Measurements from ENCODE around the gene MAP3K8.

Gene MAP3K8

DNA sequence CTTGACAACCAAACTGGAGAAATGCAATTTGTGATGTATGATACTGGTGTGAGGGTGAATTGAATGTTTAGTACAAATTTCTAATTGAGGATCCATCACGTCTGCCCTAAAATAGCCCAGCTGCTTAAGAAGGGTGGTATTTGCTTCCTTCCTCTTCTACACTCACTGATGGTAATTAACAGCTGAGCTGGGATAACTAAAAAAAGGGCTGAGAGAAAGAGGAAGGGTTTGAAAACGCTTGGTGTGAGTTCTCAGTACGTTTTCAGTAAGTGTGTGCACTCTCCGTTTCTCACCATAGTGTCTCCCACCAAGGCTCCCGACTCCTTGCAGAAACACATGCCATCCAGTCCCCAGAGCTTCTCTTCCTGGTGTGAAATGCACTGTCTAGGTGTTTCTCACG is 54.3 kb downstream of the MAP3K8 start:
- no peak for DNase-seq (ENCODE audit: extremely low read depth in 1 of 2, low read depth in 1 of 2)

DNA sequence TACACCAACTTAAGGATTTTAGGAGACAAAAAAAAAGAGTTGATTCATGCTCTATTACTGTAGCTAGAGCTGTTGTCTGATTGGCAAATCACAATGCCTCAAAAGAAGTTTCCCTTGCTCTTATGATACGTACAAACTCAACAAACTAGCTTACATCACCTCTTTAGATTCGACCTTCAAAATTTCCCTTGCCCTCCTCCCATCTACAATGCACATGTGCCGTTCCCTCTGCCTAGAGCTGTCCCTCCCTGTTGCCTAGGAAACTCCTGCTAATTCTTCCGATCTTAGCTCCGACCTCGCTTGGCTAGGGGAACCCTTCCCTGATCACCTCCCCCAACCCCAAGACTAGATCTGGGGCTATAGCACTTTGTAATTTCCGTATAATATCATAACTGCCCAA is 55.4 kb downstream of the MAP3K8 start:
- DNase-seq (ENCODE audit: extremely low read depth in 1 of 2, low read depth in 1 of 2): no peak

- no peak for DNase-seq (ENCODE audit: extremely low read depth in 1 of 2, low read depth in 1 of 2)
Observed at GRCh38 chr10:30490289-30491000, 56.5 kb downstream of the MAP3K8 start.

- no peak for DNase-seq (ENCODE audit: extremely low read depth in 1 of 2, low read depth in 1 of 2)
Observed at GRCh38 chr10:30491204-30491915, 57.4 kb downstream of the MAP3K8 start.

GRCh38 chr10:30491916-30492515 is 58.0 kb downstream of the MAP3K8 start:
- DNase-seq (ENCODE audit: extremely low read depth in 1 of 2, low read depth in 1 of 2): no peak

DNA sequence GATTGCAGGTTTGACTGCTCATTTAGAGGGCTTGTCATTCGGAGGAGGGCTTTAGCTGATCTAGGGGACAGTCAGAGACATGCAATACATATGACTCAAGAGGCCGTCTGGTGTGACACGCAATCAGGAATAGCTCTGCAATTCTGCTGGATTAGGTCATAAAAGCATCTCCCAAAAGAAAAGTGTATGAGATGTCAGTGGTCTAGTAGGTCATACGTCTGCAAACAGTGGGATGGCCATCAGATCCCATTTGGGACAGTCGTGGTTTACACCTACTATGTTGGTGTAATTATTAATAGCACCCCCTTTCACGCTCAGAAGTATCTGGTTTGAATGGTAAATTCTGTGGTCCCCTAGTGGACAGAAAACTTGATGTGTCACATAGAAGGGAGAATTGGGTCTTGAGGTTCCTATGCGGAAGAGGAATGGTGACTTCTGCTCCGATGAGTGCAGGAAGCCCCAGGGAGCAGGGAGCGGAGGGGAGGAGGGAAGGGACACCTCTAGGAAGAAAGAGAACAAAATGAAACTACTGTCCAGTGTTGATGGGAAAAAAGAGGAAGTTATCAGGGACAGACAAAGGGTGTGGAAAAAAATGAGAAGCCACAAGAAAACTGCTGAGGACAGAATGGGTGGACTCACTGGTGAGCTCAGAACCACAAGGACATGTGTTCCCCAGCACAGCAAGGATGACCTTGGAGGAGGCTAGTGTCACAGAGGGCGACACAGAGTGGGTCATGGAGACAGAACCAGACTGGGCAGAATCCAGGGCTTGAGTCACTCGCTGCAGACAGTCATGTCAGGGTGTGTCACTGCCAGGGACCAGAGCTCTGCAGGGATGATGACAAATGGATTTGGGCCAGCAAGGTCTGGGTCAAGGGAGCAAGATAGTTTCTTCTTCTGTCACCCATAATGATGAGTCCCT is 59.9 kb downstream of the MAP3K8 start:
- no peak for DNase-seq (ENCODE audit: extremely low read depth in 1 of 2, low read depth in 1 of 2)

DNA sequence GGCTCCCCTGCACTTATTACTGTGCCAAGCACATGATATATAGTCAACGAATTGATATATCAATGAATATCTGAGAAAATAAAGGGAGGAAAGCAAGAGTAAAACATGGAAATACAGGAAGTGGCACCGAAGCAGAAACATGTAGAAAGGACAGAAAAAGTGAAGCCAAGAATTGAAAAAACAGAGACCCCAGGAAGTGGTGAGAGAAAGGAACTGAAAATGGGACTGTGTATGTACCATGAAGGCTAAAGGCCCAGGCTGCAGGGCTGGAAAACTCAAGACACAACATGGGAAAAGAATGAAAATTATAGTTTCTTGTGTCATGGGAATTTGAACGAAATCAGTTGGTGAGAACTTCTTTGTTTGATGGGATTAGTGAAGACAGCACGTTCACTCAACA is 60.6 kb downstream of the MAP3K8 start:
- no peak for DNase-seq (ENCODE audit: extremely low read depth in 1 of 2, low read depth in 1 of 2)

DNA sequence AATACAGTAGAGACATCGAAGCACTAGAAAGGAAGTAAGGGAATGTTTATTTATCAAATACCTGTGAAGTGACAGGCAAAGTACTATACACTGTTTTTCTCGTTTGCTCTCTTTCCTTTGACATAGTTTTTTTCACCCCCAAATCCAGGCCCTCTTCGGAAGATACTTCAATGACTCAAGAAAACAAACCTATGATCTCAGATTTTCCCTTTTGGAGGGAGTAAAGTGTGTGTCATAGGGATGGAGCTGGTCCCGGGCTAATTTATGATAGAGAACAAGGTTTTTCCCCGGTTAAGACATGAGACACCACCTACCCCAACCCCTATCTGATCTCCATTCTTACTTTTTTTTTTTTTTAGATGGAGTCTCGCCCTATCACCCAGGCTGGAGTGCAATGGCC is 61.7 kb downstream of the MAP3K8 start:
- DNase-seq (ENCODE audit: extremely low read depth in 1 of 2, low read depth in 1 of 2): no peak

DNA sequence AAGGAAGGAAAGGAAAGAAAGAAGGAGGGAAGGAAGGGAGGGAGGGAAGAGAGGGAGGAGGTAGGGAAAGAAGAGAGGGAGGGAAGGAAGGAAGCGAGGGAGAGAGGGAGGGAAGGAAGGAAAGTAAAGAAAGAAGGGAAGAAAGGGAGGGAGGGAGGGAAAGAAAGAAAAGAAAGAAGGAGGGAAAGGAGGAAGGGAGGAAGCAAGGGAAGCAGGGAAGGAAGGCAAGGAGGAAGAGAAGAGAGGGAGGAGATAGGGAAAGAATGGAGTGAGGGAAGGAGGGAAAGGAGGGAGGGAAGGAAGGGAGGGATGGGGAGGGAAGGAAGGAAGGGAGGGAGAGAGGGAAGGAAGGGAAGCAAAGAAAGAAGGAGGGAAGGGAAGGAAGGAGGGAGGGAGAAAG is 65.8 kb downstream of the MAP3K8 start:
- DNase-seq (ENCODE audit: extremely low read depth in 1 of 2, low read depth in 1 of 2): no peak

DNA sequence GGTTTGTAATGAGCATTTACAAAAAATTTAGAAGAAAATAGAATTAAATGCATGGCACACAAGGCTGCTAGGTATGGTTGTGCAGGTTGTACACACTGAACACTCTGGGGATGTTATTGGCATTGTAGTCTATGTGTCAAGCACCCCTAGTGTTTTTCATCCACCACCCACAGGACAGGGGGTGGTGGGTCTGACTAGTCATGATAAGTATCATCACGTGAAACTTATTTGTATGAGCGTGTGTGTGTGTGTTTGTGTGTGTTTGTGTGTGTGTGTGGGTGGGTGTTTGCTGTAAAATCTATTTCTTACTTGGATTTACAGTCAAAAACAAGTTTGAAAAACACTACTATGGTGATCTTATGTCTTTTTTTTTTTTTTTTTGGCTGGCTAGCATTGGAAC is 66.5 kb downstream of the MAP3K8 start:
- DNase-seq (ENCODE audit: extremely low read depth in 1 of 2, low read depth in 1 of 2): no peak

DNA sequence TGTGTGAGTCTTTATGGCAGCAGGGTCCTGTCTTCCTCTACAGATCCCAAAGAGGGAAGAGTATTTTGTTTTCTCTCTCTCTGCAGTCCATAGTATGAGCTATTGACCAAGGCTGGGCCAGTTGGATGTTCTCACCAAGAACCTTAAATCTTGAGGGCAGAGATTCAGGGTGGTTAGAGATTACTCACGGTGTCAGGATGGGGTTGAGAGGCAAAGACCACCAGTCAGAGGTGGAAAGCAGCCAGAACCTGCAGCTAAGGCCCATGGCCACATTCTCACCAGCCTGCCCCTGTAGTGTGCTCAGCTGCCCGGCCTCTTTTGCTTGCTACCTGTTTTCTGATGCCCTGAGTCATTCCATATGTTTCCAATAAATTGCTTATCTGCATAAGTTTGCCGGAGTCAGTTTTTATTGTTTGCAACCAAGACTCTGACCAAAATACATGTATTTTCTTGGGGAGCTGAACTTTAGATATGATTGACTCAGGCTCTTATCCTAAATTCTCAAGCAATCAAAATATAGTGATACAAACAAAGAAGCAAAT is 67.0 kb downstream of the MAP3K8 start:
- no peak for DNase-seq (ENCODE audit: extremely low read depth in 1 of 2, low read depth in 1 of 2)

- peak in 1 of 2 donors; percentile 15 for DNase-seq (ENCODE audit: extremely low read depth in 1 of 2, low read depth in 1 of 2)
Observed at GRCh38 chr10:30502266-30503060, 68.5 kb downstream of the MAP3K8 start.

DNA sequence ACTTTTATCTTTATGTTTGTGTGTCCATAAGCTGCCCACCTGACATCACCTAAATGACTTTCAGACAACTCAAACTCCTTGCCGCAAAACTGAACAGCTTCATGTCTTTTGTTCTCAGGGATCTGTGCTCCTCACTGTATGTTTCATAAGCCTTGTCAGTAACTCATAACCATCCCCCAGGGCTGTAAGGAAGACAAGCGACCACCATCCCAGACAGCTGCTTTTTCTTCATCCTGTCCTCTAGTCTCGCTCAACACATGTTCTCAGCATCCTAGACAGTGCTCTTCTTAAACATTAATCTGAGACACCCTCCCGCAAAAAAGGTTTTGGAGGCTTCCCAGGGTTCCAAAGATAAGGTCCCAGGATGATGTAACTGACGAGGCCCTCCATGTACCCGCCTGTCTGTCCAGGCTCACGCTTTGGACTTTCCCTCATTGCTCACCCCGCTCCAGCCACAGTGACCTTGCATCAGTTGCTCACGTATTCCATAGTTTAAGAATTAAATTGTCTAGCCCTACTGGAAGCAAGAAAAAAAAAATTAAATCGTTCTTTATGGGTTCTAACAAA is 69.8 kb downstream of the MAP3K8 start:
- no peak for DNase-seq (ENCODE audit: extremely low read depth in 1 of 2, low read depth in 1 of 2)

DNA sequence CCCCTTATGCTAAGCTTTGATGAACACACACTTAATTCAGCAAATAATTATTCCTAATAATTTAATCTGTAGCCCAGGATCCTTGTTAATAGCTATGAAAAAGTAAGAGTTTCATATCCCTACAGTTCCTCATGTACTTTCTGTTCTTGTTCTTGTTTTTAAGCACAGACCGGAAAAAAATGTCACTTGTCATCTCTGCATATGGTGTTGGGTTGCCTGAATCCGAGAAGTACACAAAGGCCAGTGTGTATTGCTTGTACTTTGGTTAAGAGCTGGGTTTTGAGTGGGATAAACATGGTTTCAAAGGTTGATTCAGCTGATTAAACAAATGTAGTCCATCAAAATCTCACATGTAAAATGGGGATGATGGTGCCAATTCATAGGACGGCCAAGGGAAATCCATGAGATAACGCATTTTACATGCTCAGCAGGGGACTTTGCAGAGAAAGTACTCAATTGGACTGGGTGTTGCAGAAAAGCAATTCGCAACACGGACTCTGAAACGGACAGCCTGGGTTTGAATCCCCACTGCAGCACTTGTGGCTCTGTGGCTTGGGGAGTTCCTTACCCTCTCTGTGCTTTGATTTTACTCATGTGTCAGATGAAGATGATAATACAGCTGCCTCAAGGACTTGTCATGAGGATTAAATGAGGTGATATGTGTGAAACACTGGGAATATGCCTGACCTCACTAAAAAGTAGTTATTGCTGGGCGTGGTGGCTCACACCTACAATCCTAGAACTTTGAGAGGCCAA is 71.7 kb downstream of the MAP3K8 start:
- DNase-seq (ENCODE audit: extremely low read depth in 1 of 2, low read depth in 1 of 2): no peak

DNA sequence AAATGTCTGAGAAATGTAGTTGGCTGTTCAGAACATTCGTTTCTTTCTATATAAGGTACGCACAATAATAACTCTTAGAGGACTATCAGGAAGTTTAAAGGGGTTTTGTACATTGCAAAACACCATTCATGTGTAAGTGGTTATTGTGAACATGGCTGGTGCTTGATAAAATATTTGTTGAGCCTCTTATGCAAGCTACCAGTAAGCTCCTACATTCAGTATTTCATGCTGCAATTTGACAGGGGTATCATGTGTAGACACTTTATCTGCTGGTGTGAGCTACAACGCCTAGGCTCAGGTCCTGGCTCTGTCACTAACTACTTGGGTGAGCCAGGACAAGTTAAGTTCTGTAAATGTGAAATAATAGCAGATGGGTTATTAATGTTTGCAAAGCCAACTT is 75.5 kb downstream of the MAP3K8 start:
- no peak for DNase-seq (ENCODE audit: extremely low read depth in 1 of 2, low read depth in 1 of 2)

DNA sequence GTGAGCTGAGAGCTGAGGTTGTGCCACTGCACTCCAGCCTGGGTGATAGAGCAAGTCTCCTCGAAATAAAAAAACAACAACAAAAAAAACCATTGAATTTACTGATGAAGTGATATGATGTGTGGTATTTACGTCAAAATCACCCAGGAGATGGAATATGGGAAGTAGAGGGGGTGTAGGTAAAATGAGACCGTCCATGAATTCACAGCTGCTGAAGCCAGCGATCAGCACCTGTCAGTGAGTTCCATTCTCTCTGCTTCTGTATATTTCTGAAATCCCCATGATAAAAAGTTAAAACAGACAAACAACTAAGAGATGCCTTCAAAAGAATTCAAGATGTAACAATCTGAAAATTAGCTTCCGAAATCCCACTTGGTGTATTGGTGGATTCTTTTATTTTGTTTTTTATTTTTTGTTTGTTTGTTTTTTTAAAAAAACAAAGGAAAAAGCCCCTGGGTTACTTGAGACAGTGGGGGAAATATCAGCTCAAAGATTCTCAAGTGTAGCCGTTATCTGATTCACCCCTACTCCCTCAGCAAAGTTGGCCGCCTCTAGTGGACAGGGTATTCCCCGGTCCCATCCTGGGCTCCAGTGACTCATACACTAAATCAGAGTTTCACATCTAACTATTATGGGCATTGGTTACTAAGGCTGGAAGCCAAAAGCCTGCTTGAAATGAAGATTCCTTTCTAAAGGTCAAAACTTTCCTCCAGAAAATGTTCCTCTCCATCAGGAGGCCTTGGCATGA is 76.4 kb downstream of the MAP3K8 start:
- DNase-seq (ENCODE audit: extremely low read depth in 1 of 2, low read depth in 1 of 2): no peak

DNA sequence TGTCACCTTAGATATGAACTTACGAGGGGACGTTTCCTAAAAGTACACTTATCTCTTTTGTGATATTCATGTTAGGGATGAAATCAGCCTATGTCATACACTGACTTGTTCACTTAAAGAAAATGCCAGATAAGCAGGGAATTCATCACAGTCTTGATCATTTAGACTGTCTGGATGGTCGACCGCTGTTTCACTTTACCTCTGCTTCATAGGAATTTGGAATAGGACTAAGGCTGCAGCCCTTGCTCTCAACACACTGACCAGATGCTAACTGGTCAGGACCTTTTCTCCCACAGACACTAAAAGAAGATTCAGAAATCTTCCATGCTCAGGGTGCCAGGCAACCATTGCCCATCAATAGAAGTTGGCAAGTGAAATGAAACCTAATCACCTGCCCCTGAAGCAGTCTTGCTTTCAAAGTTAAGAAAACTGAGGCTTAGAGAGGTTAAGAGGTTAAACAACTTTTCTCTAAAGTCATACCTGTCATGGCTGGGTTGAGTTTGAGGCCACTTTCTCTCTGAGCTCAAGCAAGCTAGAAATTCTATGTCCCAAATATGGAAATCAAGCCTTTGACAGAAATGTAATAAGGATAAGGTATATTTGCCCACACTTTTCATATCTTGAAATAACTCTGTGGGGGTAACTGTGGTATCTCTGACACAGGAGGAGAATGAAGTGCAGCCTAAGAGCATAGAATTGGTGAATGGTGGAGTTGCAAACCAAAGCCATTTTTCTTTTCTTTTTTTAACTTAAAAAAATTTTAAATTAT is 77.1 kb downstream of the MAP3K8 start:
- DNase-seq (ENCODE audit: extremely low read depth in 1 of 2, low read depth in 1 of 2): no peak
